DMS 273 treated with DMSO at 0.1 percent for 48 hours (cell line): Measurements from ENCODE around the gene CECR2.

Experiments used
- DNase-seq: peaks from one replicate; lab custom pipeline; 2025; lab: John Stamatoyannopoulos, UW

CECR2 gene

DNA sequence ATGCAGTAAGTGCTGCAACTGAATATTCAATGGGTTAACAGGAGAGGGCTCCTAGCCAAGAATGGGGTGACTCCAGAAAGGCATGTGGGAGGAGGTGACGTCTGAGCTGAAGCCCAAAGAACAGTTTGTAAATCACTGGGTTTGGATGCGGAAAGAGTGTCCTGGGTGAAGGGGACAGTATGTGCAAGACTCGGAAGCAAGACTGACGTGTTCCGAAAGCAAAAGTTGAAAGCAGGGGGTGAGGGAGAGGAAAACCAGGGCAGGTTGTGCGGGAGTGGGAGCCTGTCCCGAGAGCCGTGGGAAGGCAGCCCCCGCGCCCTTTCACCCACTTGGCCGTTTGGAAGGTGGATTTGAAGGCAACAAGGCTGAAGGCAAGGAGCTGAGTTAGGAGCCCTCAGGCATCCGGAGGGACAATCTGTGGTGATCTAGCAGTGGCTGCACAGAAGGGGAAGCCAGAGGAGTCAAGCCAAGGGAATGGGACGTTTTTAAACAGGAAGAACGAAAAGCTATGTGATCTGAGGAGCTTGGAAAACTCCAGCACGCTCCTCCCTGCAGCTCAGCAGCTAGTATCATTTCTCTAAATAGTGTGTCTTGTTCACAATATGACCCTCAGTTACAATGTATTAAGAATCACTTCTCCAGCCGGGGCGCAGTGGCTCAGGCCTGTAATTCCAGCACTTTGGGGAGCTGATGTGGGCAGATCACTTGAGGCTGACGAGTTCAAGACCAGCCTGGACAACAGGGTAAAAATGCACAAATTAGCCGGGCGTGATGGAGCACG lies 201.8 kb downstream of the CECR2 start:
- DNase-seq: no peak

DNA sequence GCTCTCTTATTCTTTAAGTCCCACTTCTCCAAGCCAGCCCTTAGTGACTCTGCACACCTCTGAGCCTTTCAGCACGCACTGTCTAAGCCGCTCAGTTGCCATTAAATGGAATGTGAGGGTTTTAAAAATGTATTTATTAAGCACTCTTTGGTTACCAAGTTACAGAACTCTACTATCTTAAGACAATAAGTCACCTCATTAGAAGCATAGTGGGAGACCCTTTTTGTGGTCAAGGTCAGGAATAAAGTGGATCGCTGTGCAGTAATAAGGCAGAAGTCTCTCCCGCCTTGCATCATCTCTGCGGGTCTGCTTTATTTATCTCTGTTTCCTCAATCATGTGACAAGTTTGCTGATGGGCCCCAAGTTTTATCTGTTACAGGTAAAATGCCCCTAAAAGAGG lies 205.9 kb downstream of the CECR2 start:
- DNase-seq: no peak

DNA sequence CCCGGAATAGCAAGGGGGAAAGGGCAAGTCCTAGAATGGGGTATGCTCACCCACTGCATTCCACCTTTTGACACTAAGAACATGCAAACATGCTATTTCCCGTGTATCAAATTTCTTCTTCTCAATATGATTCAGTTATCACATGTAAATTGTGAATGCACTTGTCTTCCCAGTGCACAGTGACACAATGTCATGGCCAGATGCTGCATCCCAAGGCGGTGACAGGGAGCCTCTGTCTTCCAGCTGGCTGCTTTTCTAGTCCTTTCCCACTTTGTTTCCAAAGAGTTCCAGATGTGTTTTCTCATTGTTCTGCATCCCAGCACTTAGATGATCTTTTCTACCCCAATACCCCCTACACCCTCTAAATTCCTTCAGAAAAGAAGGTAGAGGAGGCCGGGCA lies 206.4 kb downstream of the CECR2 start:
- no peak for DNase-seq

DNA sequence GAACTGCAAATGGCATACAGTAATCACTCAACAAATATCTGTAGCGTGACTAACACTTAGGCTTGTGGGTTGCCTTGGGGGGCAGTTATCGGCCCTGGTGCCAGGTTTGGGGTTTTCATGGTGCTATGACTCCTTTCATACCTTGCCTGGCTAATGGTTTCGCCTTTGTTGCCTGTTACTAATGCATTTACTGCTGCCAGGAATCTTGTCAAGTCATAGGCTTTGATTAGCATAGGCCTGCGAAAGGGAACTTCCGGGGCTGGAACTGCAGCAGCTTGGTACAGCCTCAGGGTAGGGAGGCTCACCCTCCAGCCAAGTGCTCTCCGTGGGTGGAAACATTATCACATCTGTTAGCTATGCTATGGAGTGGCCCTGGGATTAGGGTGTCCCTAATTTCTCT lies 207.2 kb downstream of the CECR2 start:
- no peak for DNase-seq

DNA sequence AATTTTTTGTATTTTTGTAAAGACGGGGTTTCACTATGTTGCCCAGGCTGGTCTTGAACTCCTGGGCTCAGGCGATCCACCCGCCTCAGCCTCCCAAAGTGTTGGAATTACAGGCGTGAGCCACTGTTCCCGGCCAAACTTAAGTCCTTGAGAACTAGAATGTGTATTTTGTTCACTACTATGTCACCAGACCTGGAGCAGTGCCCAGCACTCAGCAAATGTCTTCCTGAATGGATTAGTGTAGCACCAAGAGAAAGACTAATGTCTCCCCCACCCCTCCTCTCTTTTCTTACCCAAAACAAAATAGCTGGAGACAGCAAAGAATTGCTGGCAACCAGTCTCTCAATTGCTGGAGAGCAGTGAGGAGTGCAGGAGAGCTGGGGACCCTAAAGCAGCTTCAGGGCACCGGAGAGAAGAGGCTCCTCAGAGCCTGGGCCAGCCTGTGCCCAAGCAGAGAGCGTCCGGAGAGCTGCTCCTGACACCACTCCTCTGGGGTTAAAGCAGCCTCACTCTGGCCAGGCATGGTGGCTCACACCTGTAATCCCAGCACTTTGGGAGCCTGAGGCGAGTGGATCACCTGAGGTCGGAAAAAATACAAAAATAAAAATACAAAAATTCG lies 209.0 kb downstream of the CECR2 start:
- no peak for DNase-seq

DNA sequence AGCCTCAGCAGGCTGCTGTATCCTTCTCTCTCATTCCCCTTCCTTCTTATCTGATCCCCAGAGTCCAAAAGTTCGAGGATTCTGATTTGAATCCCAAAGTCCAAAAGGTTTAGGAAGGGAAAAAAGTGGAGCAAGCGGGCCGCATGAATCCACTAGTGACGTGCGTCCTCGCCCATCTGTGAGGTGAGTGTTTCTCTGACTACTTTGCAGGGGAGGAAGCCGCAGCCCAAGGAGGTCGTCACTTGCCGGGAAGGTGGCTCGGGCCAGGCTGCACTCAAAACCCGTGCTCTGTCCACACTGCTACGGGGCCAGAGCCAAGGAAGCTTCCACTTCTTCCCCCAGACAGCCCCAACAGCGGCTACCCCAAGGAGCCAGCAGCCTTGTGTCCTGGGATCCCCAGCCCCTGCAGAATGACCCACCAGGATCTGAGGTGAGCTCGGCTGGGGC lies 210.3 kb downstream of the CECR2 start:
- DNase-seq: no peak

DNA sequence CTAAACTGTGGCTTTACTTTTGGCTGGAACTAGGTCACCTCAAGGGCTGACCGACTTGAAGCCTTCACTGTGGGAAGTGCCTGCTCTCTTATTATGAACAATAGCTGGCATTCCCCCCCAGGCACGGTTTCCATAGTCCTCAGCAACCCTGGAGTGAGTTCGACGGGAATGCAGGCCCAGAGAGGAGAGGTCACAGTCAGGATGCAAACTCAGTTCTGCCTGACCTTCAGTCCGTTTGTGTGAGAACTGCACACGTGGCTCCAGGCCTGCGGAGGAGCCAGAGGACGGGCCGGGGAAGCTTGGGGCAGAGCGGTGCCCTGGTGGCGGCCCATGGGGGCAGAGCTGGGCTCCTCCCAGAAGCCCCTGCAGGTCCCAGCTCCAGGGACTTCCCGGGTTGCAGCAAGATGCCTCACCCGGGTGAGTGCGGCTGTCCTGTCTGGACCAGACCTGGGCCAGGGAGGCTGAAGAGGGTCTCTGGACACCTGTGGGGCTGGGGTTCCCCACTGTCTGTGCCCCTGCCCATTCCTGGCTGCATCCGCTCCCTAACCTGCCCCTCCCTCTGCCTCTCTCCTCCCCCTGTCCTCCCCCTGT lies 211.3 kb downstream of the CECR2 start:
- DNase-seq: no peak

DNA sequence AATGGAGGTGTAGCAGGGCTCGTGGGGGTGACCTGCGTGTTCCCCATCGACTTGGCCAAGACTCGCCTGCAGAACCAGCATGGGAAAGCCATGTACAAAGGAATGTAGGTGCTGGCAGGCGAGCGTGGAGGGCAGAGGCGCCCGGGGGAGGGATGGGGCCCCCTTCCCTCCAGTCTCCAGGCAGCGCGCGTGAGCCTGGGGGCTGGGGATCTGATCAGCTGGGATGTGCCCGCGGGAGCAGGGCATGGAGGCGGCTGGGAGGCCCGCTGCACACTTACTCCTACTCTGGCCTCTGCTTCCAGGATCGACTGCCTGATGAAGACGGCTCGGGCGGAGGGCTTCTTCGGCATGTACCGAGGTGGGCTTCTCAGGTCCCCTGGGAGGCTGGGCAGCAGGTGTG lies 211.8 kb downstream of the CECR2 start:
- no peak for DNase-seq

DNA sequence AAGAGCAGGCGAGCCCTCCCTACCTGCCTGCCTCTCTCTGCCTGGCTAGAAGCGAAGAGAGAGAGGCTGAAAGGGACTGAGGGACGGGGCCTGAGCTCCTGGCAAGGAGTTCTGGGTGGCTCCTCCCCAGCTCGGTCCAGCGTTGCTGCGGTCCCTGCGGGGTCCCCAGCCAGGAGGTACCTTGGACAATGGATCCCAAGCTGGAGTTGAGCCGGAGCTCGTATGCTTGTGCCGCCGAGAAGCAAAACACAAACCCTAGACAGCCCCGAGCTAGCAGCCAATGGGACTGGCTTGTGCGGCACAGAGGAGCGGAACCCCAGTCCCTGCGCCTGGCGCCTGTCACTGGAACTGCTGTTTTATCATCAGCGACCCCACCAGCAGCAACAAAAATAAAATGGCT lies 212.4 kb downstream of the CECR2 start:
- no peak for DNase-seq

DNA sequence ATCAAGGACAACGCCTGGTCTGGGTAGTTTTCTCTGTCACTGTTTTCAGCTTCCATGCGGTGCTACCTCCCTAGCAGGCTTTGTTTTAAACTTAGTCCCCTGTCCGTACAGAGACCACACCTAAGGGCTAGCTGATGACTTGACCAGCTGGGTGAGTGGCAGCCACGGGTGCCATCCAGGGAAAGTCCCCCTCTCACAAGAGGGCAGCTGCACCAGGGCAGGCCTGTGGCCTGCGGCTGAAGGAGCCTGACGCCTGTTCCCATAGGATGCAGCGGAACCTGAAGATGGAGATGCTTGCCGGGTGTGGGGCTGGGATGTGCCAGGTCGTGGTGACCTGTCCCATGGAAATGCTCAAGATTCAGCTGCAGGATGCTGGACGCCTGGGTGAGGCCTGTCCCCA lies 213.9 kb downstream of the CECR2 start:
- DNase-seq: no peak

DNA sequence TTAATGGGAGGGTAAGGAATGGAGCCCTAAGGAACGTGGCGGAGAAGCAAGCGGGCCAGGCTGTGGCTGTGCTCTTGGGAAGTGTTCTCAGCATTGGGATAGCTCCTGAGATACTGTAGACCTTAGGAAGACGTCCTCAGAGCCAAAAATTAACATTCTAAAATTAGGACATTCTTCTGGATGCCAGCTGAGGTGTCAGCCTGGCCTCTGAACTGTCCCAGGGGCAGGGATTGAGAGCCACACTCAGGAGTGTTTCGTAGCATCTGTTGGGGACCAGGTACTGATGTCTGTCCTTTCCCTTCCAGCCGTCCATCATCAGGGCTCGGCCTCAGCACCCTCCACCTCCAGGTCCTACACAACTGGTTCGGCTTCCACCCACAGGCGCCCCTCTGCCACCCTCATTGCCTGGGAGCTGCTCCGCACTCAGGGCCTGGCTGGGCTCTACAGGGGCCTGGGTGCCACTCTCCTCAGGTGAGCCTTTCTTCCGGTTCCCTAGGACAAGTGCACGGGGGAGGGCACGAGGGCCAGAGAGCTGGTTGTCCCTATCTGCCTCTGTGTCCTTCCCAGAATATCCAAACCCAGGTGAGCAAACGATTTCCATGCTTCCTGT lies 217.7 kb downstream of the CECR2 start:
- no peak for DNase-seq

DNA sequence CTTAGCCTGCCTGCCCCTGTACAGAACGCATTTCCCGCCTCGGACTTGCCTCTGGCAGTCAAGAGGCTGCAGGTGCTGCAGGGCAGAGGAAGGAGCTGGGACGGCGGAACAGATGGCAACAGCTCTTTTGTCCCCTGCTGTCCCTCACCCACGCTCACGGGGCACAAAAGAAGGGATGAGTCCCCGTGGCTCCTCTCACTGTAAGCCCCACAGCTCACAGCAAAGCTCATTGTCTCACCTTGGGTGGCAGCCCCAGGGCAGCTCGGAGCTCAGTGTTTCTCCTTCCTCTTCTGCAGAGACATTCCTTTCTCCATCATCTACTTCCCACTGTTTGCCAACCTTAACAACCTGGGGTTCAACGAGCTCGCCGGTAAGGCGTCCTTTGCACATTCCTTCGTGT lies 218.4 kb downstream of the CECR2 start:
- DNase-seq: no peak

DNA sequence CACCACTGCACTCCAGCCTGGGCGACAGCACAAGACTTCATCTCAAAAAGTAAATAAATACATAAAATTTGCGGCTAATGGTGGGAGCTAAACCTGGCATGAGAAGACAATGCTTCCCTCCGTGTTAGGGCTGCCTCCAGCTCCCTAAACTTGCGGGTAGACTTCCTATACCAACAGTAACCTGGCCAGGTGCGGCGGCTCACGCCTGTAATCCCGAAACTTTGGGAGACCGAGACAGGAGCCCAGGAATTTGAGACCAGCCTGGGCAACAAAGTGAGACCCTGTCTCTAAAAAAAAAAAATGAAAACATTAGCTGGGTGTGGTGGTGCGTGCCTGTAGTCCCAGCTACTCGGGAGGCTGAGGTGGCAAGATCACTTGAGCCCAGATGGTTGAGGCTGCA lies 219.3 kb downstream of the CECR2 start:
- no peak for DNase-seq

DNA sequence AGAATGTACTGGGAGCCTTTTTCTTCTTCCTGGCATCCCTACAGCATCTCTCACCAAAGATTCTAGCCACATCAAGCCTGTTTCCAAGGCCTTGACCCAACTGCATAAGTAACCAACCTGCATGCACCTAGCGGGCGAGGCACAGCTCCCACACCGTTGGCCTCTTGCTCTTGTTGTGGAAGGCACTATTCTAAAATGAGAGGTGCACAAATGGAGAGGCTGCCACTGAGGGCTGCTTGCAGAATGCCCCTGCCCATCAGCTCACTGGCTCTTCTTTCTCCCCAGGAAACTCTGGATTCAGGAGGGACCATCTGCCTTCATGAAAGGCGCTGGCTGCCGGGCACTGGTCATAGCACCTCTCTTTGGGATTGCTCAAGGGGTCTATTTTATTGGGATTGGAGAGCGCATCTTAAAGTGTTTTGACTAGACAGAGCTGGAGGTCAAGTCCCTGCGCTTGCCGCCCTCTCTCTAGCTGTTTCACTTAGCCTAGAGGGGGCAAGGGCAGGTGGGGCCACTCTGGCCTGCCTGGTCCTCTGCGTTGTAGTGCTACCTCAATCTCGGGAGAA lies 220.6 kb downstream of the CECR2 start:
- DNase-seq: no peak

DNA sequence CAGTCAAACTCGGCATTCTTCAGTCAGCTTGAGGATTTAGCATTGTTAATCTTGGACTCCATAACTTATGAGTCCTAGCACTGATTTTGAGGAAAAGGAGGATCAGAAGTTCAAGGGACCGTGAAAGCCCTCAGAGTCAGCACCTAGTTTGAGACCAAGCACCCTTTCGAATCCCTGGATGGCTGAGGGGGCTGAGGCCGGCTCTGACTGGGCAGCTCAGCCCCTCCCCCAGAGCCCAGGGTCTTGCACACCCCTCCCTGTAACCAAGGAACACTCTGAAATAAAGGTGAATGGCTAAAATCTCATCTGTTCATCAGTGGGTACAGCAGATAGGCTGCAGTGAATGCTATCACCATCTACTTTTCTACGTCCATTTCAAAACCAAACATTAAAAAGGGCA lies 221.3 kb downstream of the CECR2 start:
- DNase-seq: no peak

DNA sequence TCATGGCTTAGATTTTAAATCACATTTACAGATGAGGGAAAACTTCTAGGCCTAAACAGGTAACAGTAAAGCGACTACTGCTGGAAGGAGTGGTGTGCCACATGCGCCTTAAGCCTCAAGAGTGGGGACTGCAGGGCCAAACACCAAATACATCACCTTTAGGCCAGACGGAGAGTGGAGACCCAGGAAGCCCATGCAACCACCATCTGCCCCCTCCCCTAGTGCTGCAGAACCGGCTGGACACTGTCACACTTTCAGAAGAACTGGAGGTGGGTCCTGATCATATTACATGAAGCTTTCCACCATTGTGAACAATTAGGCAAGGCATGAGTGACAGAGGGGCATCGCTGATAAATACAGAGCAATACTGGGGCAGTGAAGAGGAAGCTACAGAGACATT lies 222.9 kb downstream of the CECR2 start:
- DNase-seq: no peak

DNA sequence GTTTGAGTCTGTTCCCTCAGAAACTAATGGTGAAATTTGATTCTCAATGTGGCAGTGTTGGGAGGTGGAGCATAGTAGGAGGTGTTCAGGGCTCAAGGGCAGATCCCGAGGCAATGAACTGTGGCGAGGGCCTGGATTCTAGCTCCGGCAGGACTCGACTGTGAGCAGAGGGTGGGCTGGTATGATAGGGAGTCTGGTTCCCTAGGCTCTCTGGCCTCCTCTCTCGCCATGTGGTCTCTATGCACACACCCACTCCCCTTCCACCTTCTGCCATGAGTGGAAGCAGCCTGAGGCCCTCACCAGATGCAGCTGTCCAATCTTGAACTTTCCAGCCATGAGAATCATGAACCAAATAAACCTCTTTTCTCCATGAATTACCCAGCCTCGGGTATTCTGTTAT lies 227.0 kb downstream of the CECR2 start:
- DNase-seq: no peak

DNA sequence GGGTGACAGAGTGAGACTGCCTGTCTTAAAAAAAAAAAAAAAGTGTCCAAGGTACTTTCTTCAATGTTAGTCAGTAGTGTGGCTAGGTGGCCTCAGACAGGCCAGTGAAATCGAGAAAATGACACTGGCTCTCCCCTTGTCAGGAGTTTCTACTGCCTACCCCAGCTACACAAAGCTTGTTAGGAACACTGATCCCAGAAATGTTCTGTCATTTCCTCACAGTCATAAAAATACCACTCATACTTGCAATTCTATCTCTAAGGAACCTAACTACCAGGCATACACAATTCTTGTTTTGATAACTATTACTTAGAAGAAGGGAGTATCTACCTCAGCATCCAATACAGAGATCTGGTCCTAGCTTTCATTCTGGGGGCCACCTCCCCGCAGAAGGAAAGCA lies 228.0 kb downstream of the CECR2 start:
- no peak for DNase-seq

DNA sequence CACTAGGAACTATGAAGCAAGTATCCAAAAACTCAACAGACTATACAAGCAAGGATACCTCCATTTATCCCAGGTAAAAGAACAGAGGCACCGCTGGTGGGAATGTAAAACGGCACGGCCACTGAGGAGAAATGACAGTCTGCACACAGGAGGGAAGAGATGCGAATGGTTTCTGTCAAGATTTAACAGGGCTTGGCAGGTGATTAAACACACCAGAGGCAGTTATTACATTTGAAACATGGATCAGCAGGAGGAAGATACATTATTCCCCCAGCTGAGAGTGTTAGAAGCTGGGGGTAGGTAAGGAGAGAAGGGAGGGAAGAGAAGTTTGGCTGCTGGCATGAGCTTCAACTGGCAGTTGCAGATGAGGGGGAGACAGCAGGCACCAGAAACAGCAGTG lies 229.1 kb downstream of the CECR2 start:
- DNase-seq: no peak

DNA sequence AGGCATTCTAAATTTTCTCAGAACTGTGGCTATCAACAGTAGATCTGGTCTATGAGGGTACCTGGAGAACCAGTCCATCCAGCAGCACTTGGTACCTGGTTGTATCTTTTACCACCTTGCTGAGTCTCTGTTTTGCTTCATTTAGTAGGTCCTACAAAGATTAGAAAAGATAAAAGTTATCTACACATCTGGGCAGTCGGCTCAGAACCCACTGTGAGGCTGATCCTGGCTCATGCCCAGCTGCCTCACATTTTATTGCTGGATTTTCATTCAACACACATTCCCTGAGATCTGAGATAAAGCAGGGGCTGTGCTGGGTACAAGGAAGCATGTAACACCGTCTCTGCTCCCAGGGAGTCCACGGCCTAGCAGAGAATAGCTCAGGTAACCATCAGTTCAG lies 231.8 kb downstream of the CECR2 start:
- DNase-seq: no peak

DNA sequence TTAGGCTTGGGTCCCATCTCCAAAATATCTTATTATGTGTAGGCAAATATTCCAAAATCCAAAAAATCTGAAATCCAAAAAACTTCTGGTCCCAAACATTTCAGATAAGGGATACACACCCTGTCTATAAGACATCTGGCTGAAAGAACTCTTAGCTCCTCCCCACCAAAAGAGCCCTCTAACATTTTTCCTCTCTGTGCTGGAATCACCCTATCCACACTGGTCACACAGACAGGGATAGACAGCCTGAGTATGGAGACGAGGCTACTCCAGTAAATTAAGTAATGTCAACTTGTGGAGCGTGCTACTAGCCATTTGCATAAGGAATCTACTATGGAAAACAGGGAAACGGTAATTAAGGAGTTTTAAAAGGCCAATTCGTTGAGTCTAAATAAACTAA lies 234.4 kb downstream of the CECR2 start:
- no peak for DNase-seq

DNA sequence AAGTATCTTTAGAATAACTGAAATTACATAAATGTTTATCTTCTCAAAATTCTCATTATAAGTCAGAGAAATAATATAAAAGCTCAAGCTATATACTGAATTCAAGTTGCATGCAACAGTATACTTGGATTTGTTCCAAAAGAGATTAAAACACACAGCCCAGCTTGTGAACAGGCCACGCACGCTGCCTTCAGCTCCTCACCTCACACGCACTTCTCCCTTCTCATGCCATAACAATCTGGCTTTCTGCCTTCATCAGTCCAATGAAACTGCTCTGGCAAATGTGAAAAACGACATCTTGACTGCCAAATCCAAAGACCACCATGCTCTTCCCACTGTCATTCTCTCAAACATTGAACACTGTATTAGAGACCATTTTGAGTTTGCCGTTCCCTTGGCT lies 237.2 kb downstream of the CECR2 start:
- peak; percentile 0 for DNase-seq
